GM12878 (cell line): ENCODE data around the gene IGLL1. TPM values are rescaled to one million over a fixed set of nuclear protein-coding genes. Genes with fewer than 3 reads are reported as not detected.

ENCODE experiments used
- ATAC-seq: fragments of 200-7000 bp; cut with Tn5 transposase; 3 replicates; pipeline ENCODE4 v1.9.1; 2020; ENCODE audit warnings: mild to moderate bottlenecking, moderate library complexity
- BruUV-seq: library from RNA; stranded (reverse); fragments of 400-500 nt; replicated peaks from 2 replicates; lab custom pipeline; 2021; lab: Mats Ljungman, UMichigan
- CTCF ChIA-PET: fragments of 300-600 bp; sonication (Branson Sonifier 250); formaldehyde crosslinking; extraction: SDS; loops from one replicate; lab custom pipeline; 2021; ENCODE audit warnings: inconsistent platforms; lab: Yijun Ruan, JAX
- POLR2A ChIA-PET: fragments of 350-600 bp; formaldehyde crosslinking; extraction: SDS; loops from one replicate; lab custom pipeline; 2021; ENCODE audit warnings: inconsistent platforms; lab: Charles Lee
- RAD21 ChIA-PET: fragments of 300-600 bp; sonication (Branson Sonifier 250); formaldehyde crosslinking; loops from one replicate; lab custom pipeline; 2023; ENCODE audit warnings: antibody characterized with exemption; ENCODE audit not compliant: unreplicated experiment; lab: Charles Lee
- SMC1A ChIA-PET: fragments of 300-600 bp; sonication (Branson Sonifier 250); formaldehyde crosslinking; loops from one replicate; lab custom pipeline; 2023; ENCODE audit not compliant: unreplicated experiment, uncharacterized antibody; lab: Charles Lee
- DNase-seq: peaks from one replicate; pipeline ENCODE4 v3.0.0-alpha.2; 2011; ENCODE audit warnings: low read depth, low spot score
- FAIRE-seq: peaks from 3 replicates; lab custom pipeline; 2011; peaks lifted over from hg19 to GRCh38; lab: Jason Lieb, UNC
- H2AFZ ChIP-seq: 2 replicates; pipeline ENCODE4 v1.6.0; 2011; ENCODE audit warnings: low read depth, low read length, control low read depth; ENCODE audit not compliant: control insufficient read depth
- H3K27ac ChIP-seq: 2 replicates; pipeline ENCODE4 v1.5.1; 2011; ENCODE audit warnings: control low read depth; ENCODE audit not compliant: control insufficient read depth, insufficient read depth
- H3K27me3 ChIP-seq, 2 experiments: replicated peaks in 1 of 2; 2 replicates each; pipeline versions ENCODE4 v1.6.0 to v1.6.1; 2011; ENCODE audit warnings: low read length in 1 of 2; ENCODE audit not compliant: control insufficient read depth in 2 of 2, insufficient read depth in 2 of 2
- H3K36me3 ChIP-seq, 2 experiments: 2 replicates each; pipeline ENCODE4 v1.5.1; 2011; ENCODE audit warnings: low read length in 1 of 2; ENCODE audit not compliant: control insufficient read depth in 2 of 2, insufficient read depth in 2 of 2
- H3K4me1 ChIP-seq: 2 replicates; pipeline ENCODE4 v1.6.1; 2011; ENCODE audit warnings: mild to moderate bottlenecking, low read length, moderate library complexity, mixed read lengths; ENCODE audit not compliant: control insufficient read depth, insufficient read depth
- H3K4me2 ChIP-seq: 2 replicates; pipeline ENCODE4 v1.6.0; 2011; ENCODE audit warnings: control low read depth; ENCODE audit not compliant: control insufficient read depth, insufficient read depth
- H3K4me3 ChIP-seq: fragments of 200-600 bp; sonication (generic); 2 replicates; pipeline ENCODE4 v1.5.1; 2016
- H3K79me2 ChIP-seq: 2 replicates; pipeline ENCODE4 v1.6.0; 2011; ENCODE audit warnings: low read length; ENCODE audit not compliant: control insufficient read depth, insufficient read depth
- H3K9ac ChIP-seq: 2 replicates; pipeline ENCODE4 v1.8.0; 2011; ENCODE audit warnings: low read length, control low read depth, mixed read lengths; ENCODE audit not compliant: control insufficient read depth, insufficient read depth
- H3K9me3 ChIP-seq: replicated peaks from 3 replicates; pipeline ENCODE4 v1.5.1; 2011; ENCODE audit warnings: mild to moderate bottlenecking, low read length; ENCODE audit not compliant: control insufficient read depth, insufficient read depth
- H4K20me1 ChIP-seq: 2 replicates; pipeline ENCODE4 v1.6.0; 2011; ENCODE audit not compliant: control insufficient read depth, insufficient read depth
- CTCF ChIP-seq, 3 experiments: IDR thresholded peaks in 2 of 3; conservative IDR thresholded peaks in 1 of 3; 2 replicates each; pipeline ENCODE4 v1.5.1; 2011; ENCODE audit warnings: low read depth in 3 of 3, low read length in 3 of 3, mild to moderate bottlenecking in 3 of 3, control low read depth in 2 of 3, moderate library complexity in 2 of 3, inconsistent platforms in 1 of 3, mixed read lengths in 1 of 3; ENCODE audit not compliant: control insufficient read depth in 2 of 3, insufficient read depth in 1 of 3; ENCODE audit errors: extremely low read depth in 1 of 3
- IKZF1 ChIP-seq: fragments of 450-650 bp; conservative IDR thresholded peaks from 2 replicates; pipeline ENCODE4 v1.6.1; 2017; ENCODE audit warnings: antibody characterized with exemption, mild to moderate bottlenecking
- KDM1A ChIP-seq: fragments of 200-600 bp; sonication (generic); IDR thresholded peaks from 2 replicates; pipeline ENCODE4 v1.6.1; 2016; ENCODE audit warnings: borderline replicate concordance
- REST ChIP-seq: IDR thresholded peaks from 2 replicates; pipeline ENCODE4 v1.6.1; 2012; ENCODE audit warnings: mild to moderate bottlenecking, low read depth, low read length
- YY1 ChIP-seq: IDR thresholded peaks from 2 replicates; pipeline ENCODE4 v1.6.1; 2011; ENCODE audit warnings: low read depth, mild to moderate bottlenecking, low read length
- WGBS: methylation state at CpG from one replicate; pipeline ENCODE4 v1.1.6; 2016; ENCODE audit warnings: low lambda C conversion rate; ENCODE audit not compliant: insufficient replicate concordance, insufficient coverage; ENCODE audit errors: missing lambda C conversion rate; 5-methylcytosine and 5-hydroxymethylcytosine counted together
- in situ Hi-C: fragments of 300-500 bp; cut with MboI; formaldehyde crosslinking; loops from 9 replicates; pipeline ENCODE4 v1.14.3; 2018; ENCODE audit warnings: mixed read lengths
- intact Hi-C: fragments of 100-400 bp; cut with micrococcal nuclease; formaldehyde crosslinking; loops from one replicate; pipeline ENCODE4 v1.14.2; 2022; ENCODE audit not compliant: unreplicated experiment
- polyA plus RNA-seq, 11 experiments: library from polyadenylated mRNA; depleted of rRNA in 4 of 11; unstranded in 6 of 11; stranded (reverse) in 5 of 11; fragments of >200 nt; fragmentation: Nextera tagmentation in 4 of 11; fragmentation: Illumina TruSeq in 1 of 11; extraction: Ambion mirVana in 4 of 11; extraction: Trizol in 1 of 11; gene quantifications; 1 replicate in 1 of 11; 2 replicates in 10 of 11; pipeline versions ENCODE4 v1.2.1 to v1.2.3, GENCODE V29; 2011 to 2016; ENCODE audit warnings: inconsistent platforms in 2 of 11, missing spikeins in 2 of 11, low read depth in 1 of 11
- total RNA-seq, 4 experiments: library from RNA; depleted of rRNA in 3 of 4; stranded (reverse); fragments of >200 nt in 3 of 4; fragmentation: Illumina TruSeq in 1 of 4; extraction: Trizol in 1 of 4; gene quantifications; 2 replicates each; pipeline versions ENCODE4 v1.2.1 to v1.2.3, GENCODE V29; 2013 to 2021

Gene IGLL1
- total and polyA plus RNA-seq, 10 of the 15 experiments (the other 5 are each of a cell fraction or from before 2014, with no cell fraction given) = not detected

GRCh38 chr22:23533771-23534191 is 46.3 kb downstream of the IGLL1 start (continued):
- TF ChIP-seq REST = no peak

- POLR2A ChIA-PET = no interaction called here
- Histone ChIP-seq H3K27ac (no peak overlapping the region), H3K4me2 (no peak overlapping the region), H3K4me1 (no peaks in the 10 kb centered on the region), H3K36me3 (no peaks in the 10 kb centered on the region), H3K79me2 (no peaks in the 10 kb centered on the region), H3K9me3 (no peaks in the 10 kb centered on the region), H3K27me3 (peaks cover 0 to 2% of the 10 kb centered on the region in 2 experiments; a peak in 3 of 4 replicates), H3K4me3 (no peak overlapping the region), H2AFZ (no peak overlapping the region), H3K9ac (no peak overlapping the region), H4K20me1 (no peaks in the 10 kb centered on the region)
- no peak for DNase-seq
- no peak for FAIRE-seq
- RAD21 ChIA-PET = no interaction called here
- CTCF ChIA-PET = interaction anchor here (0.7 kb wide), 1 partner anchor 148 kb away, joined by 3 read pairs; no protein-coding TSS in a partner anchor
- TF ChIP-seq IKZF1 (no peak), YY1 (0 out of 2 replicates have a peak, but pooled peaks have one; percentile 21), CTCF (IDR thresholded peaks at IDR 0.05 in 2 of 3, conservative IDR thresholded peaks at IDR 0.05 in 1 of 3; ENCODE audit: control insufficient read depth in 2 of 3, extremely low read depth in 1 of 3, insufficient read depth in 1 of 3, low read depth in 3 of 3, low read length in 3 of 3) (peak; percentile 25 to 61 (median 39); a peak in 4 of 6 replicates), KDM1A (no peak)
- in situ Hi-C loops (no loop called here), intact Hi-C loops (loop anchor here (10.0 kb wide), 1 partner anchor 219 kb away; no protein-coding TSS in a partner anchor)
- ATAC-seq = peak; percentile 90
- BruUV-seq = no TSS peak
- SMC1A ChIA-PET = no interaction called here
- WGBS = 7% methylated on average over 8 of the region's 9 CpGs
Measured at GRCh38 chr22:23533328-23533762, 46.7 kb downstream of the IGLL1 start.
